Urothelium cell line (cell line): ENCODE measurements around the gene RGS3.

Experiments used
- DNase-seq: peaks from one replicate; pipeline ENCODE4 v3.0.0; 2011; ENCODE audit warnings: low spot score, mixed read lengths
- FAIRE-seq: peaks from 2 replicates; lab custom pipeline; 2011; peaks lifted over from hg19 to GRCh38; lab: Jason Lieb, UNC

The RGS3 gene

GRCh38 chr9:113568571-113569321 is 105.2 kb downstream of the RGS3 start:
- no peak for DNase-seq
- FAIRE-seq = no peak

- no peak for DNase-seq
- FAIRE-seq = no peak
These were observed 106.0 kb downstream of the RGS3 start for GRCh38 chr9:113569472-113570060.

- DNase-seq = no peak
- FAIRE-seq = no peak
These were observed 106.6 kb downstream of the RGS3 start for GRCh38 chr9:113570106-113570505.

DNA sequence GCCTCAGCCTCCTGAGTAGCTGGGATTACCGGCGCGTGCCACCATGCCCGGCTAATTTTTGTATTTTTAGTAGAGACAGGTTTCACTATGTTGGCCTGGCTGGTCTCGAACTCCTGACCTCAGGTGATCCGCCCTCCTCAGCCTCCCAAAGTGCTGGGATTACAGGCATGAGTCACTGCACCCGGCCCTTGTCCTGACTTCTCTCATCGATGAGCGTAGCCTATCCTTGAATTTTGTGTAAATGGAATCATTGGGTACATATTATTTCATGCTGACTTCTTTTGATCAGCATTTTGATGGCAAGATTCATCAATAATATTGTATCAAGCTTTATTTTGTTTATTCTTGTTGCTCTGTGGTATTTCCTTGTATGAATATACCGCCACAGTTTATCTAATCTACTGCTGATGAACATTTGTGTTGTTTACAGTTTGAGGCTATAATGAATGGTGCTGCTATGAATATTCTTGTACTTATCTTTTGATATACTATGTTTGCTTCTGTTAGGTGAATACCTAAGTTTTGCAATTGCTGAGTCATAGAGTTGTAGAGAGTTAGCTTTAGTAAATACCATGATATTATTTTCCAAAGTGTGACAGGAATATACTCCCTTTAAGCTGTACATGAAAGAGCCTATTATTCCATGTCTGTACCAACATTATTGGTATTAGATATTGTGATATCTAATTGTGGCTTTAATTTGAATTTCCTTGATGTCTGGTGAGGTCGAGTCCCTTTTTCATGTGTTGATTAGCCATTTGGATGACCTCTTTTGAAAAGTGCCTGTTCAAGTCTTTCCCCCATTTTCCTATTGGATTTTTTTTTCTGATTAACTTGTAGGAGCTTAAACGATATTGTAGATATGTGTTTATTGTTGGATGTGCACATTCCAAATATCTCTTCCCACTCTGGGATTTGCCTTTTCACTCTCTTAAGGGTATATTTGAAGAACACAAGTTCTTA is 107.5 kb downstream of the RGS3 start:
- FAIRE-seq (no peak), DNase-seq (no peak)

GRCh38 chr9:113572076-113572861 is 108.7 kb downstream of the RGS3 start:
- FAIRE-seq (no peak), DNase-seq (no peak)

GRCh38 chr9:113573046-113573958 is 109.8 kb downstream of the RGS3 start:
- DNase-seq = no peak
- FAIRE-seq = no peak

DNA sequence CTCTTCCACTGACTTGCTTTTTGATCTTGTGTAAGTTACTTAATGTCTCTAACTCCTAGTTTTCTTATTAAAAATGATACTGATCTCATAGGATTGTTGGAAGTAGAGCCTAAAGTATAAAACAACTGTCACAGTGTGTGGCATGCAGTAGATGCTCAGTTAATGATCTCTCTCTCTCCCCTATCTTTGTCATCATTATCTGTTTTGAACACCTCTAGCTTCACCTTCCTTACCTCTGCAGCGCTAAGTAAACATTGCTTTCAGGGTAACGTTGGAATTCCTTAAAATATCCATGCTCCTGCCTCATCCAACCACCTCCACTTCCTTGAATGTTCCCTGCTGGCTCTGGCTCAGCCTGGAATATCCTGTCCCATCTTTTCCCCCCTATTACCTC is 110.4 kb downstream of the RGS3 start:
- no peak for FAIRE-seq
- DNase-seq = no peak

DNA sequence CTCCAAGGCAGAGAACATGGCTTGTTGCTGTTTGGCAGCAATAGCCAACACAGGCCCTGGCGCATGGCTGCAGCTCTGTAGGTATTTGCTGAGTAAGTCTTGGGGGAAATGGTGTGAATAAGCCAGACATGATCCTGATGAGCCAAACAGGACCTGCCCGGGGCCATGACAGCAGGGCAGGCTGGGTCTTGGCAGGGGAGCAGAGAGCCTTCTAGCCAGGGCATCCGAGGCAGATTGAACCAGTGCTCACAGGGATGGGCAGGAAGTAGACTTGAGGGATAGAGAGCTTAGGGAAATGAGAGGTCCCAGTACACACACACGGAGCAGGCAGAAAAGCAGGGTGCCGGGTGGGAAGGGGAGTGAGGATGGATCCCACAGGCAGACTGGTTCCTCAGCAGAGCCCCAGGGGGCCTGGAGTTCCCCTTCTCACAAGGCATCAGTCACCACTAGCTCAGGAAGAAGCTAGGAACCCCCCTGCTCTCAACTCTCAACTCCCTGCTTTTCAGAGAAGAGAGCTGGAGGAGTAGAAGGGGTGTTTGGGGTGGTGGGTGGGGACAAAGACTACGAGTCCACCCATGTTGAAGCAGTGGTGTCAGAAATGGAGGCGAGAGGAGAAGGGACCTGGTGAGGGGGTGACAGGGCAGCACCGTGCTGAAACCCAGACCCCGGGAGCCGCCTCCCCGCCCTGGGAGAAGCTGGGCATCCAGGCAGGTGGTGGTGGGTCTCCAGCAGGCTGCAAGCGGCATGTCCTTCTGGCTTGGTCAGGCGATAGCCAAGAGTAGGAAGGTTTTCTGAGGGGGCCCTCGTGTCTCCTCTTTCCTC is 111.1 kb downstream of the RGS3 start:
- FAIRE-seq (no peak), DNase-seq (no peak)

GRCh38 chr9:113577525-113578261 is 114.2 kb downstream of the RGS3 start:
- FAIRE-seq = no peak
- DNase-seq = no peak

GRCh38 chr9:113578279-113578865 is 114.8 kb downstream of the RGS3 start:
- FAIRE-seq = no peak
- DNase-seq = no peak

GRCh38 chr9:113578882-113579282 is 115.4 kb downstream of the RGS3 start:
- FAIRE-seq (no peak), DNase-seq (peak; percentile 94)

DNA sequence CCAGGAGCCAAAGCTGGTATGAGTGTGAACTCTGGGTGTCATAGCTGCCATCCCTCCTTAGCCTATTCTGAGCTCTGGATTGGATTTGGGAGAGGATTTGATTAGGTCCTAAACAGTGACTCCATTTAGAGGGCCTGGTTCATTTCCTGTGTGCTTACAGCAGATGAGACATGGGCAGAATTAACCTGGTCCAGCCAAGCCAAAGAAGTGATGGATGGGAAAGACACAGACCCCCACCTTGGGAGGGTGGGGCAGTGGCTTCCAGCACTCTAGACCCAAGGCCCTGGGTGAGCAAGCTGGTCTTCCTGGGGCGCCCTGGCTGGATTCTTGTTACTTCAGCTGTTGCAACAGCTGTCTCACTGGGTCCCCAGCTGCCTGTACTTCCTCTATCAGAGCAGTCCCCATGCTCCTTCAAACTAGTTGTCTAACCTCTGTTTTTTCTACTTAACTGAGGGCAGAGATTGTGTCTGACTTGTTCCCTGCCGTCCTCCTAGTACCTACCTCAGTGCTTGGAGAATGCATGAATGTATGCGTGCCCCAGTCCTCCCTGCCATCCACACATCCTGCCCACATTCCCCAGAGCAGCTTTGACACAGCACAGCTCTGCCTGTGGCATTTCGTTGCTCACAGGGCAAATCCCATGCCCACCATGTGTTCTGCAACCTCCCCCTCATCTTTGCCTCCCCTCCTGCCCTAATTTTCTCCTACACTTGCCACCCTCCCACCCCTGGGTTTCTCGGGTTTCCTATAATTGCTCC is 115.9 kb downstream of the RGS3 start:
- FAIRE-seq (peak; percentile 71), DNase-seq (no peak)

DNA sequence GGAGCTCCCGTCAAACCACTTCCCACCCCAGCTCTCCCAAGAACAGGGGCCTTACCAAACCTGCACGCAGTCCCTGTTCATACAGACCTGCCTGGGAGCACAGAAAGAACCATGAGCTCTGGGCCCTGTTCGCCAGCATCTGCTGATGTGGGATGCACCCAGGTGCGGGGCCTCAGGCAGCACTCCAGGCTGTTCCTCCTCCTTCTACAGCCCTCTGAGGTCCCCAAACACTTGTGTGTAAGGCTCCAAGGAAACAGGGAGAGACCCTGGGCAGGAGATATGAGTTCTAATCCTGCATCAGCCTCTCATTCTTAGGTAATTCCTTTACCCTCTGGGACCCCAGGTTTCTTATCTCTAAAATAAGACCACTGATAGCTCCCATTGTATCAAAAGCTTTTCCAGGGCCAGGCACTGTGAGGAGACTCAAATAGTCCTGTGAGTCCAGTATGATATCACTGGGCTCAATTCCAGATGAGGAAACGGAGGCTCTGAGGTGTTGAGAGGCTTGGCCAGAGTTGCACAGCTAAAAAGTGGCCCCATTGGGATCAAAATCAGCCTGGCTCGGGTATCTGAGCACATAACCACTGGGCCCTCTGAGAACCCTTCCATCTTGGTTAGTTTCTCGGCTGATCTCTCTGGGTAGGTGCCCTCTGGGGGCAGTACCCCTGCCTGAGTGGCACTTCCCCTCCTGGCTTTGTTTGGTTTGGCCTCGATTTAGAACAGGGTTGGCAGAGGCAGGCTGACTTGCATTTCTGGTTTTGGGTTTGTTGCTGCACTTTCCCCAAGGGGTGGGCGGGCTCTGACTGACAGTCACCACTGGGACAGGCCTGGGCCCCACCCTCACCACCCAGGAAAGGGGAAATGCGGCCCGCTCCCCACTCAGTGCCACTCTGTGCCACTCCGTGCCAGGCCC is 116.8 kb downstream of the RGS3 start:
- DNase-seq (no peak), FAIRE-seq (no peak)

- no peak for DNase-seq
- FAIRE-seq = no peak
These were observed 117.4 kb downstream of the RGS3 start for GRCh38 chr9:113580954-113581311.

GRCh38 chr9:113581865-113582697 is 118.6 kb downstream of the RGS3 start:
- DNase-seq (no peak), FAIRE-seq (no peak)
